ENCODE data around the gene DIAPH2. TPM values are rescaled to one million over a fixed set of nuclear protein-coding genes. Genes with fewer than 3 reads are reported as not detected.

The DIAPH2 gene
- total RNA-seq, 4 donors from 2014 or later = 36.6 to 78.3 (median 41.4) TPM

- no peak for ATAC-seq (ENCODE audit: low FRiP score)
- no peak for TF ChIP-seq CTCF (IDR thresholded peaks at IDR 0.05)
- no peak for DNase-seq (ENCODE audit: low spot score)
Observed at GRCh38 chrX:97431281-97431680, 746.6 kb downstream of the DIAPH2 start.

GRCh38 chrX:97446298-97446882 is 761.7 kb downstream of the DIAPH2 start:
- no peak for DNase-seq (ENCODE audit: low spot score)
- no peak for ATAC-seq (ENCODE audit: low FRiP score)
- no peak for TF ChIP-seq CTCF (IDR thresholded peaks at IDR 0.05)

- DNase-seq (ENCODE audit: low spot score) = no peak
- no peak for TF ChIP-seq CTCF (IDR thresholded peaks at IDR 0.05)
- ATAC-seq (ENCODE audit: low FRiP score) = no peak
Observed at GRCh38 chrX:97447306-97447705, 762.7 kb downstream of the DIAPH2 start.

GRCh38 chrX:97452283-97452682 is 767.6 kb downstream of the DIAPH2 start:
- no peak for TF ChIP-seq CTCF (IDR thresholded peaks at IDR 0.05)
- no peak for ATAC-seq (ENCODE audit: low FRiP score)
- DNase-seq (ENCODE audit: low spot score) = no peak

GRCh38 chrX:97461763-97462162 is 777.1 kb downstream of the DIAPH2 start:
- no peak for ATAC-seq (ENCODE audit: low FRiP score)
- no peak for TF ChIP-seq CTCF (IDR thresholded peaks at IDR 0.05)

GRCh38 chrX:97471071-97471470 is 786.4 kb downstream of the DIAPH2 start:
- ATAC-seq (ENCODE audit: low FRiP score) (no peak), DNase-seq (ENCODE audit: low spot score) (no peak)
- TF ChIP-seq CTCF (IDR thresholded peaks at IDR 0.05) = no peak

More at GRCh38 chrX:97461763-97462162, 777.1 kb downstream of the DIAPH2 start:
- DNase-seq (ENCODE audit: low spot score) = no peak

- no peak for ATAC-seq (ENCODE audit: low FRiP score)
- TF ChIP-seq CTCF (IDR thresholded peaks at IDR 0.05) = no peak
Observed at GRCh38 chrX:97474933-97475332, 790.3 kb downstream of the DIAPH2 start.

More at GRCh38 chrX:97474933-97475332, 790.3 kb downstream of the DIAPH2 start:
- DNase-seq (ENCODE audit: low spot score) = no peak
